ENCODE measurements around the gene TRIOBP.
"Not testable (repeated sequence)": the region's sequence is repeated elsewhere in the genome, so short reads cannot be mapped to it uniquely, and the experiment has no call there.

Gene TRIOBP

GRCh38 chr22:37696657-37697537 is at the start of gene TRIOBP:
Gene TRIOBP (plus strand): TSS chr22:37697048. CDS start chr22:37701366, 4,318 bp downstream.
- no peak within 1 kb of the TSS for H3K4me3 ChIP-seq (ENCODE audit: low read depth, low read length)
- no peak for TF ChIP-seq CTCF (IDR thresholded peaks at IDR 0.05; ENCODE audit: borderline replicate concordance, insufficient read depth, low read depth, low read length)

- TF ChIP-seq CTCF (IDR thresholded peaks at IDR 0.05; ENCODE audit: borderline replicate concordance, insufficient read depth, low read depth, low read length) = no peak
- no peak overlapping the region for H3K4me3 ChIP-seq (ENCODE audit: low read depth, low read length)
These were observed 49.5 kb upstream of the TRIOBP start for GRCh38 chr22:37647317-37647716.

DNA sequence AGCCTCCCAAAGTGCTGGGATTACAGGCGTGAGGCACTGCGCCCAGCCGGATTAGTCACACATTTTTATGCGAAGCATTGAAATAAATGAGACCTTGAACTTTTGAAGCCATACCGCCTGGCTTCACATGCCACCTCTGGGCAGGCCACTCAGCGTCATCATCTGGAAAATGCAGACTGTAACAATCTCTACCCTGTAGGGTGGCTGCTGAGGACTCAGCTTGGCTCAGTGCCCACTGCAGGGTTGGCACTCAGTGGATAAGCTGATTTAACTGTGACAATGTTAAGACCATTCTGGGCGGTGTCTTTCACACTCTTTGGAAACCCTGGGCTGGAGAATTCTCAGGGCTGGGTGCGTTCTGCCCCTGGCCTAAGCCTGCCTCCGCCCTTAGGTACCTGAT is 48.9 kb upstream of the TRIOBP start:
- no peak overlapping the region for H3K4me3 ChIP-seq (ENCODE audit: low read depth, low read length)
- no peak for TF ChIP-seq CTCF (IDR thresholded peaks at IDR 0.05; ENCODE audit: borderline replicate concordance, insufficient read depth, low read depth, low read length)

DNA sequence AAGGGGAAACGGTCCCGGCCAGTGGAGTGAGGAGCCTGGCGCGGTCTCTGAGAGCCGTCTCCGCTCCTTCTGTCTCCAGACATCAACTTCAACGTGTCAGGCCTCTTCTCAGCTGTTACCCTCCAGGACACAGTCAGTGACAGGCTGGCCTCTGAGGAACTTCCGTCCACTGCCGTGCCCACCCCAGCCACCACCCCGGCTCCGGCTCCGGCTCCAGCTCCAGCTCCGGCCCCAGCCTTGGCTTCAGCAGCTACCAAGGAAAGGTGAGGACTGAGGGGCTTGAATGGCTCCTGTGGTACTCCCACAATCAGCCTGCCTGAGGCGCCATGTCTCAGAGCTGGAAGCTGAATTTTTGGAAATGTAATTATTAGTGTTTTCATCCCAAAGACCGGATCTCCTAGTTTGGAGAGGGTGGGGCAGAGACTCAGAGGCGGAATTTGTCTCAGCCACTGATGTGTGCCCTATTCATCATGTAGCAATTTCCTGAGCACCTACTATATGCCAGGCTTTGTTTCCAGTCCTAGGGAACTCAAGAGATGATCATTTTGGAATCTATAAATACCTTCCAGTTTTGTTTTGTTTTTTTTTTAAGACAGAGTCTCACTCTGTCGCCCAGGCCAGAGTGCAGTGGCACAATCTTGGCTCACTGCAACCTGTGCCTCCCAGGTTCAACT is 46.2 kb upstream of the TRIOBP start:
- H3K4me3 ChIP-seq (ENCODE audit: low read depth, low read length) = no peak overlapping the region
- no peak for TF ChIP-seq CTCF (IDR thresholded peaks at IDR 0.05; ENCODE audit: borderline replicate concordance, insufficient read depth, low read depth, low read length)

DNA sequence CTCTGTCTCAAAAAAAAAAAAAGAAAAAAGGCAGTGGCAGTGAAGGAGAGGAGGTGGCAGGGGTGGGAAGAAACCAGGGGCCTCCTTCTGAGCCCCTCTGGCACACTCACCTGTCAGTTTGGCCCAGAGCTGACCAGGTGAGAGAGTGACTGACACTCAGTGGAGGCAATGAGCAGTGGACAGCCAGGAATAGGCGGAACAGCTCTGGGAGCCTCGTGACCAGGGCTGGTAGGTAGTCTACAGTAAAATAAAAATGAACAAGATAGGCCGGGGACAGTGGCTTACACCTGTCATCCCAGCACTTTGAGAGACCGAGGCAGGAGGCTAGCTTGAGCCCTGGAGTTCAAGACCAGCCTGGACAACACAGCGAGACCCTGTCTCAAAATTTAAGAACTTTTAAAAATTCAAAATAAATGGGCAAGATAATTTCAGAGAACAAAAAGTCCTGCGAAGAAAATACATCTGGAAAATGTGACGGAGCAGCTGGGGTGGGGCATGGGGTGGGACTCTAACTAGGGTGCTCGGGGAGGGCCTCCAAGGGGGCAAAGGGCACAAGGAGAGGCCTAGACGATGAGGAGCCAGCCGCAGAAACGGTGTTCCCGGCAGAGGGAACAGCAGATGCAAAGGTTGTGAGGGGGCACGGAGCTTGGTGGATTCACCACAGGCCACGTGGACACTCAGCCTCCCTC is 42.1 kb upstream of the TRIOBP start:
- TF ChIP-seq CTCF (IDR thresholded peaks at IDR 0.05; ENCODE audit: borderline replicate concordance, insufficient read depth, low read depth, low read length) = no peak
- no peak overlapping the region for H3K4me3 ChIP-seq (ENCODE audit: low read depth, low read length)

DNA sequence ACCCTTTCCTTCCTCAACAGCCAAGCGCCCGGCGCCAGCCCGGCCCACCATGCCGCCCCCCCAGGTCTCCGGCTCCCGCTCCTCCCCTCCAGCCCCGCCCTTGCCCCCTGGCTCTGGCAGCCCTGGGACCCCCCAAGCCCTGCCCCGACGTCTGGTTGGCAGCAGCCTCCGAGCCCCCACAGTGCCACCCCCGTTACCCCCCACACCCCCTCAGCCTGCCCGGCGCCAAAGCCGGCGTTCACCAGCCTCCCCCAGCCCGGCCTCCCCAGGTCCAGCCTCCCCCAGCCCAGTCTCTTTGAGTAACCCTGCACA is 41.6 kb upstream of the TRIOBP start:
- TF ChIP-seq CTCF (IDR thresholded peaks at IDR 0.05; ENCODE audit: borderline replicate concordance, insufficient read depth, low read depth, low read length) = no peak

GRCh38 chr22:37656583-37656982 is 40.3 kb upstream of the TRIOBP start:
- not testable (repeated sequence) for H3K4me3 ChIP-seq (ENCODE audit: low read depth, low read length)

More for the DNA sequence above, 41.6 kb upstream of the TRIOBP start:
- H3K4me3 ChIP-seq (ENCODE audit: low read depth, low read length) = no peak overlapping the region

All from GM12875 (cell line).